ENCODE measurements around the gene CARS1.

The CARS1 gene

GRCh38 chr11:2952290-2952689 lies 104.9 kb downstream of the CARS1 start:
- DNase-seq, result no peak

- no peak for DNase-seq
Measured at GRCh38 chr11:2951231-2952110, 105.8 kb downstream of the CARS1 start.

Measured in activated CD8-positive, alpha-beta memory T cell treated with anti-CD3 and anti-CD28 coated beads for 24 hours (primary cell).